OCI-LY1 (cell line): Measurements from ENCODE around the gene KCNMB2.

Experiments
- EZH2 ChIP-seq: fragments of 200-600 bp; sonication (generic), shearing (Covaris generic); IDR thresholded peaks from 2 replicates; pipeline ENCODE4 v1.8.0; 2017; ENCODE audit warnings: borderline replicate concordance, mixed run types, mild to moderate bottlenecking, antibody characterized with exemption, low read length, moderate library complexity, mixed read lengths
- TF ChIP-seq, protein P1 (sequence below): fragments of 200-600 bp; sonication (generic), shearing (Covaris generic); IDR thresholded peaks from 2 replicates; pipeline ENCODE4 v1.5.1; 2017; ENCODE audit warnings: mild to moderate bottlenecking, antibody characterized with exemption, low read length, moderate library complexity, mixed read lengths

DNA sequence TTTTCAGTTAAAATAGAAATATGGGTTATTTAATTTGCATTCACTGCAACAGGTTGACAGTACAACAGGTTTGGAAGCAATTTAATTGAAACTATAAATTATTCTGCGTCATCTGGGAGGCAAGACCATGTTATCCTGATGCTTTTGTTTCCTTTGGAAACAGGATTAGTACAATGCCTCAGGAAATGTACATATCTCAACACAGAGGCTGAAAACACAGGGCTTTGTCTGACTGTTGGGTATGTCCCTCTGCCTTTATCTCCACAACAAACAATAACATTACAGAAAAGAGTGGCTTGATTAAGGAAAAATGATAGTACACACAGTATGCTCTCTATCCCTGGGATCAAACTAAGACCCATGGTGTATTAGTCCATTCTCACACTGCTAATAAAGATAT lies 95.7 kb downstream of the KCNMB2 start:
- TF ChIP-seq EZH2, result no peak
- TF ChIP-seq, protein P1, sequence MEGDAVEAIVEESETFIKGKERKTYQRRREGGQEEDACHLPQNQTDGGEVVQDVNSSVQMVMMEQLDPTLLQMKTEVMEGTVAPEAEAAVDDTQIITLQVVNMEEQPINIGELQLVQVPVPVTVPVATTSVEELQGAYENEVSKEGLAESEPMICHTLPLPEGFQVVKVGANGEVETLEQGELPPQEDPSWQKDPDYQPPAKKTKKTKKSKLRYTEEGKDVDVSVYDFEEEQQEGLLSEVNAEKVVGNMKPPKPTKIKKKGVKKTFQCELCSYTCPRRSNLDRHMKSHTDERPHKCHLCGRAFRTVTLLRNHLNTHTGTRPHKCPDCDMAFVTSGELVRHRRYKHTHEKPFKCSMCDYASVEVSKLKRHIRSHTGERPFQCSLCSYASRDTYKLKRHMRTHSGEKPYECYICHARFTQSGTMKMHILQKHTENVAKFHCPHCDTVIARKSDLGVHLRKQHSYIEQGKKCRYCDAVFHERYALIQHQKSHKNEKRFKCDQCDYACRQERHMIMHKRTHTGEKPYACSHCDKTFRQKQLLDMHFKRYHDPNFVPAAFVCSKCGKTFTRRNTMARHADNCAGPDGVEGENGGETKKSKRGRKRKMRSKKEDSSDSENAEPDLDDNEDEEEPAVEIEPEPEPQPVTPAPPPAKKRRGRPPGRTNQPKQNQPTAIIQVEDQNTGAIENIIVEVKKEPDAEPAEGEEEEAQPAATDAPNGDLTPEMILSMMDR, result no peak
